IMR-90 (cell line): ENCODE data around the gene STUM. TPM values are rescaled to one million over a fixed set of nuclear protein-coding genes. Genes with fewer than 3 reads are reported as not detected.

Source experiments
- ATAC-seq: fragments of 200-7000 bp; cut with Tn5 transposase; 2 replicates; pipeline ENCODE4 v1.9.1; 2020; ENCODE audit warnings: low read depth, mild to moderate bottlenecking, moderate library complexity
- BruUV-seq: library from RNA; stranded (reverse); fragments of 400-500 nt; replicated peaks from 2 replicates; lab custom pipeline; 2021; lab: Mats Ljungman, UMichigan
- CTCF ChIA-PET: fragments of 300-600 bp; formaldehyde crosslinking; extraction: SDS; loops from one replicate; lab custom pipeline; 2021; ENCODE audit warnings: antibody characterized with exemption; lab: Yijun Ruan, JAX
- POLR2A ChIA-PET: fragments of 300-600 bp; sonication (Branson Sonifier 250); formaldehyde crosslinking; loops from one replicate; lab custom pipeline; 2022; ENCODE audit warnings: antibody characterized with exemption; ENCODE audit not compliant: unreplicated experiment; lab: Charles Lee
- DNase-seq: peaks from one replicate; pipeline ENCODE4 v3.0.0; 2013
- H2AFZ ChIP-seq: replicated peaks from 2 replicates; pipeline ENCODE3; 2013; ENCODE audit warnings: low read length, mild to moderate bottlenecking; ENCODE audit not compliant: poor library complexity
- H2AK5ac ChIP-seq: 2 replicates; pipeline ENCODE4 v1.6.1; 2013; ENCODE audit warnings: low read depth, low read length, inconsistent platforms
- H2AK9ac ChIP-seq: replicated peaks from 2 replicates; pipeline ENCODE3; 2013; ENCODE audit warnings: mild to moderate bottlenecking, low read depth, low read length, moderate library complexity; ENCODE audit not compliant: poor library complexity
- H2BK120ac ChIP-seq: 2 replicates; pipeline ENCODE4 v1.6.1; 2013; ENCODE audit warnings: low read depth, low read length, inconsistent platforms
- H2BK15ac ChIP-seq: 3 replicates; pipeline ENCODE4 v1.6.1; 2013; ENCODE audit warnings: low read depth, low read length, inconsistent platforms
- H2BK20ac ChIP-seq: 2 replicates; pipeline ENCODE4 v1.6.1; 2013; ENCODE audit warnings: low read depth, mild to moderate bottlenecking, inconsistent platforms, low read length, moderate library complexity
- H2BK5ac ChIP-seq: 2 replicates; pipeline ENCODE4 v1.6.1; 2013; ENCODE audit warnings: mild to moderate bottlenecking, low read depth, low read length, inconsistent platforms; ENCODE audit not compliant: poor library complexity, severe bottlenecking
- H3K14ac ChIP-seq: replicated peaks from 2 replicates; pipeline ENCODE4 v1.6.1; 2013; ENCODE audit warnings: low read depth, low read length, inconsistent platforms
- H3K18ac ChIP-seq: 2 replicates; pipeline ENCODE4 v1.6.1; 2013; ENCODE audit warnings: low read depth, low read length, control low read depth
- H3K23ac ChIP-seq: 2 replicates; pipeline ENCODE4 v1.6.1; 2013; ENCODE audit warnings: low read depth, low read length, inconsistent platforms
- H3K27ac ChIP-seq: 2 replicates; pipeline ENCODE4 v1.5.1; 2013; ENCODE audit warnings: mild to moderate bottlenecking, control low read depth, low read length; ENCODE audit not compliant: insufficient read depth
- H3K27me3 ChIP-seq: 2 replicates; pipeline ENCODE4 v1.6.1; 2013; ENCODE audit warnings: low read length; ENCODE audit not compliant: control insufficient read depth, insufficient read depth
- H3K36me3 ChIP-seq: 2 replicates; pipeline ENCODE4 v1.6.1; 2013; ENCODE audit warnings: low read length, mixed read lengths; ENCODE audit not compliant: control insufficient read depth, insufficient read depth
- H3K4ac ChIP-seq: 2 replicates; pipeline ENCODE4 v1.6.1; 2013; ENCODE audit warnings: low read depth, low read length, inconsistent platforms
- H3K4me1 ChIP-seq: 2 replicates; pipeline ENCODE4 v1.6.1; 2013; ENCODE audit warnings: low read length, mixed read lengths; ENCODE audit not compliant: control insufficient read depth, insufficient read depth
- H3K4me2 ChIP-seq: 2 replicates; pipeline ENCODE4 v1.6.1; 2013; ENCODE audit warnings: low read depth, mild to moderate bottlenecking, control low read depth, low read length, moderate library complexity
- H3K4me3 ChIP-seq: 2 replicates; pipeline ENCODE4 v1.5.1; 2013; ENCODE audit warnings: low read depth, mild to moderate bottlenecking, control low read depth, low read length, moderate library complexity; ENCODE audit not compliant: insufficient read depth
- H3K56ac ChIP-seq: 2 replicates; pipeline ENCODE4 v1.6.1; 2013; ENCODE audit warnings: low read length, inconsistent platforms; ENCODE audit not compliant: insufficient read depth; ENCODE audit errors: extremely low read depth
- H3K79me1 ChIP-seq, 2 experiments: 2 replicates each; pipeline ENCODE4 v1.6.1; 2013; ENCODE audit warnings: low read length in 2 of 2, inconsistent platforms in 1 of 2, low read depth in 1 of 2
- H3K9ac ChIP-seq: 2 replicates; pipeline ENCODE4 v1.6.1; 2013; ENCODE audit warnings: low read depth, low read length, control low read depth
- H3K9me1 ChIP-seq: 2 replicates; pipeline ENCODE4 v1.6.1; 2013; ENCODE audit warnings: low read length, inconsistent platforms; ENCODE audit not compliant: insufficient read depth
- H3K9me3 ChIP-seq: 2 replicates; pipeline ENCODE4 v1.6.1; 2013; ENCODE audit warnings: low read length; ENCODE audit not compliant: control insufficient read depth, insufficient read depth
- H4K20me1 ChIP-seq: 2 replicates; pipeline ENCODE4 v1.6.1; 2013; ENCODE audit warnings: low read length, inconsistent platforms; ENCODE audit not compliant: insufficient read depth
- H4K5ac ChIP-seq: 2 replicates; pipeline ENCODE4 v1.6.1; 2013; ENCODE audit warnings: mild to moderate bottlenecking, low read depth, low read length, control low read depth
- H4K8ac ChIP-seq, 2 experiments: 2 replicates each; pipeline ENCODE4 v1.6.1; 2013; ENCODE audit warnings: low read depth in 2 of 2, low read length in 2 of 2, control low read depth in 1 of 2, inconsistent platforms in 1 of 2
- H4K91ac ChIP-seq: 2 replicates; pipeline ENCODE4 v1.6.1; 2013; ENCODE audit warnings: low read depth, low read length, inconsistent platforms; ENCODE audit not compliant: insufficient read depth
- BHLHE40 ChIP-seq: fragments of 150-350 bp; IDR thresholded peaks from 2 replicates; pipeline ENCODE4 v1.6.1; 2016; ENCODE audit warnings: mild to moderate bottlenecking, low read depth, low read length
- CEBPB ChIP-seq: IDR thresholded peaks from 2 replicates; pipeline ENCODE4 v1.6.1; 2012; ENCODE audit warnings: low read depth, low read length, improper control_type of control experiment
- MAFK ChIP-seq: IDR thresholded peaks from 2 replicates; pipeline ENCODE4 v1.6.1; 2012; ENCODE audit warnings: low read depth, low read length, improper control_type of control experiment
- MAZ ChIP-seq: IDR thresholded peaks from 2 replicates; pipeline ENCODE4 v1.6.1; 2012; ENCODE audit warnings: low read depth, mild to moderate bottlenecking, low read length, improper control_type of control experiment, moderate library complexity, borderline replicate concordance
- MXI1 ChIP-seq: IDR thresholded peaks from 2 replicates; pipeline ENCODE4 v1.6.1; 2012; ENCODE audit warnings: low read depth, mild to moderate bottlenecking, low read length, moderate library complexity, borderline replicate concordance
- NFE2L2 ChIP-seq: fragments of 150-350 bp; IDR thresholded peaks from 2 replicates; pipeline ENCODE4 v1.6.1; 2016; ENCODE audit warnings: low read depth, mild to moderate bottlenecking, low read length
- POLR2A ChIP-seq: IDR thresholded peaks from 2 replicates; pipeline ENCODE4 v1.6.1; 2012; ENCODE audit warnings: mild to moderate bottlenecking, low read depth, low read length
- RAD21 ChIP-seq: IDR thresholded peaks from 2 replicates; pipeline ENCODE4 v1.6.1; 2012; ENCODE audit warnings: low read length, improper control_type of control experiment
- RCOR1 ChIP-seq: IDR thresholded peaks from 2 replicates; pipeline ENCODE4 v1.6.1; 2012; ENCODE audit warnings: mild to moderate bottlenecking, low read length, improper control_type of control experiment; ENCODE audit not compliant: insufficient replicate concordance
- SMC3 ChIP-seq: fragments of 150-350 bp; IDR thresholded peaks from 2 replicates; pipeline ENCODE4 v1.6.1; 2016; ENCODE audit warnings: low read depth, mild to moderate bottlenecking, antibody characterized with exemption, low read length, moderate library complexity
- WGBS, 2 experiments: methylation state at CpG; one replicate each; pipeline versions ENCODE4 v1.1.5 to v1.1.7; 2013; ENCODE audit warnings: missing lambda C conversion rate in 2 of 2; ENCODE audit not compliant: insufficient read length in 1 of 2; ENCODE audit errors: extremely low coverage in 2 of 2; 5-methylcytosine and 5-hydroxymethylcytosine counted together
- dilution Hi-C: fragments of 300-500 bp; cut with HindIII; formaldehyde crosslinking; loops from one replicate; pipeline ENCODE4 v1.14.3; 2018; ENCODE audit warnings: low sequenced_read_pairs; ENCODE audit not compliant: unreplicated experiment
- in situ Hi-C: fragments of 300-500 bp; cut with MboI; formaldehyde crosslinking; loops from 3 replicates; pipeline ENCODE4 v1.14.3; 2019; ENCODE audit warnings: low sequenced_read_pairs, inconsistent platforms, mixed read lengths
- intact Hi-C: fragments of 100-400 bp; cut with micrococcal nuclease; formaldehyde crosslinking; loops from 2 replicates; pipeline ENCODE4 v1.10.0; 2022
- polyA plus RNA-seq, 3 experiments: library from polyadenylated mRNA; depleted of rRNA; stranded (reverse); fragments of >200 nt; gene quantifications; 2 replicates each; pipeline ENCODE4 v1.2.3, GENCODE V29; 2012; ENCODE audit warnings: low replicate concordance in 1 of 3
- total RNA-seq: library from RNA; depleted of rRNA; stranded (reverse); fragments of >200 nt; gene quantifications from 2 replicates; pipeline ENCODE4 v1.2.3, GENCODE V29; 2012
- TF ChIP-seq, protein P1 (sequence below): fragments of 150-350 bp; IDR thresholded peaks from 2 replicates; pipeline ENCODE4 v1.6.1; 2016; ENCODE audit warnings: low read depth, mild to moderate bottlenecking, low read length, moderate library complexity, borderline replicate concordance
- TF ChIP-seq, protein P2 (sequence below): conservative IDR thresholded peaks from 2 replicates; pipeline ENCODE4 v1.5.1; 2012; ENCODE audit warnings: mild to moderate bottlenecking, low read depth, low read length, improper control_type of control experiment
- TF ChIP-seq, protein P3 (sequence below): fragments of 150-350 bp; IDR thresholded peaks from 2 replicates; pipeline ENCODE4 v1.6.1; 2017; ENCODE audit warnings: mild to moderate bottlenecking, antibody characterized with exemption, low read length, low read depth

STUM gene
- total and polyA plus RNA-seq, 2 of the 4 experiments (the other 2 are of a cell fraction) = not detected

- TF ChIP-seq POLR2A = no peak
Observed at GRCh38 chr1:226597616-226598454, 49.3 kb downstream of the STUM start (continued).

DNA sequence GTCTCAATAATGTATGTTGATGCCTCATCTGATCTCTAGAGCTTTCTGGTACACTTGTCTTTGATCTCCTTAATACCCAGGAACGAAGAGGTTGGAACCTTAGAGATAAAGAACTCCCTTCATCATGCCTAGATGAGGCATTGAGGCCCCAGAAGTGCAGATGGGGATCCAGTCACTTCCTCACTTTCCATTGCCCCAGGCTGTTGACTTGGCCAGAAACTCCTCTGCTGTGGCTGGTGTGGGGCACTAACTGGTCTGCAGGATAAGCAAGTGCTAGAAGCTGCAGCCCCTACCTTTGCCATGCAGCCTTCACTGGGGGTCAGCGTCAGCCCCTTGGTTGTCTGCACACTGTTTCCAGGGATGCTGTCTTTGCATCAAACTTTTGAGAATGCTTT is 49.9 kb downstream of the STUM start:
- no peak overlapping the region for H2BK15ac ChIP-seq
- H4K91ac ChIP-seq = no peak overlapping the region
- no peak overlapping the region for H3K4me3 ChIP-seq
- no peak overlapping the region for H2AK5ac ChIP-seq
- H3K27me3 ChIP-seq = peaks cover 9% of the 10 kb centered on the region; the same call in 1 of the 2 replicates
- H4K20me1 ChIP-seq = no peaks in the 10 kb centered on the region
- no peaks in the 10 kb centered on the region for H3K79me1 ChIP-seq
- H3K4me1 ChIP-seq = peaks cover 4% of the 10 kb centered on the region; the same call in 1 of the 2 replicates
- H3K27ac ChIP-seq = no peak overlapping the region
- H3K14ac ChIP-seq = no peak overlapping the region
- intact Hi-C loops (no loop called here), dilution Hi-C loops (no loop called here), in situ Hi-C loops (no loop called here)
- H3K4me2 ChIP-seq = no peak overlapping the region
- H2AFZ ChIP-seq = no peak overlapping the region
- no peaks in the 10 kb centered on the region for H3K36me3 ChIP-seq
- H2BK20ac ChIP-seq = no peak overlapping the region
- H3K9me1 ChIP-seq = no peaks in the 10 kb centered on the region
- no TSS peak for BruUV-seq
- H2BK5ac ChIP-seq = no peak overlapping the region
- no peak overlapping the region for H4K5ac ChIP-seq
- ChIA-PET POLR2A (no interaction called here), CTCF (no interaction called here)
- no CpG with 5 or more reads among the region's 2 CpGs for WGBS, 2 experiments
- no peak overlapping the region for H2AK9ac ChIP-seq
- H3K18ac ChIP-seq = no peak overlapping the region
- H3K4ac ChIP-seq = no peak overlapping the region
- ATAC-seq (no peak), DNase-seq (no peak)
- no peak overlapping the region for H3K9ac ChIP-seq
- H3K23ac ChIP-seq = no peak overlapping the region
- H4K8ac ChIP-seq = no peak overlapping the region
- no peaks in the 10 kb centered on the region for H3K9me3 ChIP-seq
- H3K56ac ChIP-seq = no peak overlapping the region
- H2BK120ac ChIP-seq = no peak overlapping the region
- TF ChIP-seq POLR2A (no peak), RAD21 (no peak), SMC3 (no peak), MXI1 (no peak), NFE2L2 (no peak), CEBPB (no peak), MAFK (no peak), MAZ (no peak), RCOR1 (no peak), BHLHE40 (no peak)
- TF ChIP-seq, protein P1, sequence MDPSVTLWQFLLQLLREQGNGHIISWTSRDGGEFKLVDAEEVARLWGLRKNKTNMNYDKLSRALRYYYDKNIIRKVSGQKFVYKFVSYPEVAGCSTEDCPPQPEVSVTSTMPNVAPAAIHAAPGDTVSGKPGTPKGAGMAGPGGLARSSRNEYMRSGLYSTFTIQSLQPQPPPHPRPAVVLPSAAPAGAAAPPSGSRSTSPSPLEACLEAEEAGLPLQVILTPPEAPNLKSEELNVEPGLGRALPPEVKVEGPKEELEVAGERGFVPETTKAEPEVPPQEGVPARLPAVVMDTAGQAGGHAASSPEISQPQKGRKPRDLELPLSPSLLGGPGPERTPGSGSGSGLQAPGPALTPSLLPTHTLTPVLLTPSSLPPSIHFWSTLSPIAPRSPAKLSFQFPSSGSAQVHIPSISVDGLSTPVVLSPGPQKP = no peak
- TF ChIP-seq, protein P2, sequence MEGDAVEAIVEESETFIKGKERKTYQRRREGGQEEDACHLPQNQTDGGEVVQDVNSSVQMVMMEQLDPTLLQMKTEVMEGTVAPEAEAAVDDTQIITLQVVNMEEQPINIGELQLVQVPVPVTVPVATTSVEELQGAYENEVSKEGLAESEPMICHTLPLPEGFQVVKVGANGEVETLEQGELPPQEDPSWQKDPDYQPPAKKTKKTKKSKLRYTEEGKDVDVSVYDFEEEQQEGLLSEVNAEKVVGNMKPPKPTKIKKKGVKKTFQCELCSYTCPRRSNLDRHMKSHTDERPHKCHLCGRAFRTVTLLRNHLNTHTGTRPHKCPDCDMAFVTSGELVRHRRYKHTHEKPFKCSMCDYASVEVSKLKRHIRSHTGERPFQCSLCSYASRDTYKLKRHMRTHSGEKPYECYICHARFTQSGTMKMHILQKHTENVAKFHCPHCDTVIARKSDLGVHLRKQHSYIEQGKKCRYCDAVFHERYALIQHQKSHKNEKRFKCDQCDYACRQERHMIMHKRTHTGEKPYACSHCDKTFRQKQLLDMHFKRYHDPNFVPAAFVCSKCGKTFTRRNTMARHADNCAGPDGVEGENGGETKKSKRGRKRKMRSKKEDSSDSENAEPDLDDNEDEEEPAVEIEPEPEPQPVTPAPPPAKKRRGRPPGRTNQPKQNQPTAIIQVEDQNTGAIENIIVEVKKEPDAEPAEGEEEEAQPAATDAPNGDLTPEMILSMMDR = no peak
- TF ChIP-seq, protein P3, sequence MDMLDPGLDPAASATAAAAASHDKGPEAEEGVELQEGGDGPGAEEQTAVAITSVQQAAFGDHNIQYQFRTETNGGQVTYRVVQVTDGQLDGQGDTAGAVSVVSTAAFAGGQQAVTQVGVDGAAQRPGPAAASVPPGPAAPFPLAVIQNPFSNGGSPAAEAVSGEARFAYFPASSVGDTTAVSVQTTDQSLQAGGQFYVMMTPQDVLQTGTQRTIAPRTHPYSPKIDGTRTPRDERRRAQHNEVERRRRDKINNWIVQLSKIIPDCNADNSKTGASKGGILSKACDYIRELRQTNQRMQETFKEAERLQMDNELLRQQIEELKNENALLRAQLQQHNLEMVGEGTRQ = no peak
